Measurements from ENCODE around the gene ITPRID1.

DNA sequence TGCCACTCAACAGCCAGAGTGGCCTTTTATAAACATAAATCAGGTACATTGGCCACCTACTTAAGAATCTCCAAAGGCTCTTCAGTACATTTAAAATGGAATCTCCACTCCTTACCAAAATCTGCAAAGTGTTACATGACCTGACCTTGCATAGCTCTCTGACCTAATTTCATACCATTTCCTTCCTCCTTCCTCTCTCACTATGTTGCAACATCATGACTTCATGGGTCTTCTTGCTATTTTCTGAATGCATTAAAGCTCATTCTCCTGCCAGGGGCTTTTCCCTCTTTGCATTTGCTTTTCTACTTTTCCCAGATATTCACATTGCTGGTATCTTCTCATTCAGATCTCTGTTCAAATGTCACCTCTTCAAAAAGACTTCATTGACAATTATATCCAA, 151.0 kb downstream of the ITPRID1 start:
- TF ChIP-seq ZNF311 (CRISPR knock-in tag; IDR thresholded peaks at IDR 0.05), result no peak
- TF ChIP-seq, protein P1, sequence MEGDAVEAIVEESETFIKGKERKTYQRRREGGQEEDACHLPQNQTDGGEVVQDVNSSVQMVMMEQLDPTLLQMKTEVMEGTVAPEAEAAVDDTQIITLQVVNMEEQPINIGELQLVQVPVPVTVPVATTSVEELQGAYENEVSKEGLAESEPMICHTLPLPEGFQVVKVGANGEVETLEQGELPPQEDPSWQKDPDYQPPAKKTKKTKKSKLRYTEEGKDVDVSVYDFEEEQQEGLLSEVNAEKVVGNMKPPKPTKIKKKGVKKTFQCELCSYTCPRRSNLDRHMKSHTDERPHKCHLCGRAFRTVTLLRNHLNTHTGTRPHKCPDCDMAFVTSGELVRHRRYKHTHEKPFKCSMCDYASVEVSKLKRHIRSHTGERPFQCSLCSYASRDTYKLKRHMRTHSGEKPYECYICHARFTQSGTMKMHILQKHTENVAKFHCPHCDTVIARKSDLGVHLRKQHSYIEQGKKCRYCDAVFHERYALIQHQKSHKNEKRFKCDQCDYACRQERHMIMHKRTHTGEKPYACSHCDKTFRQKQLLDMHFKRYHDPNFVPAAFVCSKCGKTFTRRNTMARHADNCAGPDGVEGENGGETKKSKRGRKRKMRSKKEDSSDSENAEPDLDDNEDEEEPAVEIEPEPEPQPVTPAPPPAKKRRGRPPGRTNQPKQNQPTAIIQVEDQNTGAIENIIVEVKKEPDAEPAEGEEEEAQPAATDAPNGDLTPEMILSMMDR (IDR thresholded peaks at IDR 0.05 in 2 of 3, conservative IDR thresholded peaks at IDR 0.05 in 1 of 3; ENCODE audit: insufficient read depth in 2 of 3, low read depth in 1 of 3, low read length in 3 of 3), result no peak
- TF ChIP-seq PCBP2 (IDR thresholded peaks at IDR 0.05; ENCODE audit: low read depth, low read length, poor library complexity, severe bottlenecking), result no peak
- TF ChIP-seq ZFP36 (IDR thresholded peaks at IDR 0.05; ENCODE audit: low read depth, low read length, partially characterized antibody), result no peak
- no peak for TF ChIP-seq FOS (IDR thresholded peaks at IDR 0.05; ENCODE audit: extremely low read depth, insufficient read length)
- TF ChIP-seq ZNF134 (CRISPR knock-in tag; conservative IDR thresholded peaks at IDR 0.05), result no peak
- TF ChIP-seq, protein P2, sequence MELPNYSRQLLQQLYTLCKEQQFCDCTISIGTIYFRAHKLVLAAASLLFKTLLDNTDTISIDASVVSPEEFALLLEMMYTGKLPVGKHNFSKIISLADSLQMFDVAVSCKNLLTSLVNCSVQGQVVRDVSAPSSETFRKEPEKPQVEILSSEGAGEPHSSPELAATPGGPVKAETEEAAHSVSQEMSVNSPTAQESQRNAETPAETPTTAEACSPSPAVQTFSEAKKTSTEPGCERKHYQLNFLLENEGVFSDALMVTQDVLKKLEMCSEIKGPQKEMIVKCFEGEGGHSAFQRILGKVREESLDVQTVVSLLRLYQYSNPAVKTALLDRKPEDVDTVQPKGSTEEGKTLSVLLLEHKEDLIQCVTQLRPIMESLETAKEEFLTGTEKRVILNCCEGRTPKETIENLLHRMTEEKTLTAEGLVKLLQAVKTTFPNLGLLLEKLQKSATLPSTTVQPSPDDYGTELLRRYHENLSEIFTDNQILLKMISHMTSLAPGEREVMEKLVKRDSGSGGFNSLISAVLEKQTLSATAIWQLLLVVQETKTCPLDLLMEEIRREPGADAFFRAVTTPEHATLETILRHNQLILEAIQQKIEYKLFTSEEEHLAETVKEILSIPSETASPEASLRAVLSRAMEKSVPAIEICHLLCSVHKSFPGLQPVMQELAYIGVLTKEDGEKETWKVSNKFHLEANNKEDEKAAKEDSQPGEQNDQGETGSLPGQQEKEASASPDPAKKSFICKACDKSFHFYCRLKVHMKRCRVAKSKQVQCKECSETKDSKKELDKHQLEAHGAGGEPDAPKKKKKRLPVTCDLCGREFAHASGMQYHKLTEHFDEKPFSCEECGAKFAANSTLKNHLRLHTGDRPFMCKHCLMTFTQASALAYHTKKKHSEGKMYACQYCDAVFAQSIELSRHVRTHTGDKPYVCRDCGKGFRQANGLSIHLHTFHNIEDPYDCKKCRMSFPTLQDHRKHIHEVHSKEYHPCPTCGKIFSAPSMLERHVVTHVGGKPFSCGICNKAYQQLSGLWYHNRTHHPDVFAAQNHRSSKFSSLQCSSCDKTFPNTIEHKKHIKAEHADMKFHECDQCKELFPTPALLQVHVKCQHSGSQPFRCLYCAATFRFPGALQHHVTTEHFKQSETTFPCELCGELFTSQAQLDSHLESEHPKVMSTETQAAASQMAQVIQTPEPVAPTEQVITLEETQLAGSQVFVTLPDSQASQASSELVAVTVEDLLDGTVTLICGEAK (IDR thresholded peaks at IDR 0.05), result no peak
- TF ChIP-seq, protein P2 (CRISPR knock-in tag; IDR thresholded peaks at IDR 0.05), result no peak
- TF ChIP-seq RBM39 (optimal IDR thresholded peaks at IDR 0.05; ENCODE audit: low read depth, low read length), result no peak
